Measurements from ENCODE around the gene THAP4. TPM values are rescaled to one million over a fixed set of nuclear protein-coding genes. Genes with fewer than 3 reads are reported as not detected.

Gene THAP4
- total and polyA plus RNA-seq, 2 of the 4 experiments (the other 2 are of a cell fraction), result 33.9 to 55.1 TPM

- Histone ChIP-seq H3K9ac (ENCODE audit: low read depth, low read length) (no peak overlapping the region), H4K91ac (ENCODE audit: insufficient read depth, low read depth, low read length) (no peak overlapping the region), H2BK120ac (ENCODE audit: low read depth, low read length) (no peak overlapping the region), H3K4ac (ENCODE audit: low read depth, low read length) (no peak overlapping the region), H4K5ac (ENCODE audit: low read depth, low read length) (no peak overlapping the region), H2AK5ac (ENCODE audit: low read depth, low read length) (no peak overlapping the region), H3K23ac (ENCODE audit: low read depth, low read length) (no peak overlapping the region), H3K4me3 (ENCODE audit: insufficient read depth, low read depth, low read length) (no peak overlapping the region), H3K9me1 (ENCODE audit: insufficient read depth, low read length) (no peaks in the 10 kb centered on the region), H3K56ac (ENCODE audit: extremely low read depth, insufficient read depth, low read length) (no peak overlapping the region), H3K18ac (ENCODE audit: low read depth, low read length) (no peak overlapping the region), H2AK9ac (replicated peaks; ENCODE audit: low read depth, low read length, poor library complexity) (no peak overlapping the region), H3K4me2 (ENCODE audit: low read depth, low read length) (no peak overlapping the region), H3K36me3 (ENCODE audit: control insufficient read depth, insufficient read depth, low read length) (peaks cover 58% of the 10 kb centered on the region), H3K27ac (ENCODE audit: insufficient read depth, low read length) (no peak overlapping the region), H4K20me1 (ENCODE audit: insufficient read depth, low read length) (peaks cover 10% of the 10 kb centered on the region; the same call in 1 of the 2 replicates), H3K14ac (replicated peaks; ENCODE audit: low read depth, low read length) (no peak overlapping the region), H4K8ac (ENCODE audit: low read depth in 2 of 2, low read length in 2 of 2) (no peak overlapping the region), H3K27me3 (ENCODE audit: control insufficient read depth, insufficient read depth, low read length) (no peaks in the 10 kb centered on the region), H2AFZ (replicated peaks; ENCODE audit: low read length, poor library complexity) (no peak overlapping the region), H3K79me1 (ENCODE audit: low read depth in 1 of 2, low read length in 2 of 2) (peaks cover 3 to 23% of the 10 kb centered on the region in 2 experiments; a peak in 3 of 4 replicates), H3K9me3 (ENCODE audit: control insufficient read depth, insufficient read depth, low read length) (no peaks in the 10 kb centered on the region), H2BK5ac (ENCODE audit: low read depth, low read length, poor library complexity, severe bottlenecking) (no peak overlapping the region), H3K4me1 (ENCODE audit: control insufficient read depth, insufficient read depth, low read length) (peaks cover 3% of the 10 kb centered on the region; the same call in 1 of the 2 replicates), H2BK15ac (ENCODE audit: low read depth, low read length) (no peak overlapping the region), H2BK20ac (ENCODE audit: low read depth, low read length) (no peak overlapping the region)
- in situ Hi-C loops (cut with MboI; ENCODE audit: low sequenced_read_pairs) (no loop called here), intact Hi-C loops (cut with micrococcal nuclease) (no loop called here), dilution Hi-C loops (cut with HindIII; ENCODE audit: low sequenced_read_pairs, unreplicated experiment) (no loop called here)
- DNase-seq (no peak), ATAC-seq (ENCODE audit: low read depth) (no peak)
- BruUV-seq (replicated peaks), result no TSS peak
- ChIA-PET POLR2A (ENCODE audit: unreplicated experiment) (no interaction called here), CTCF (no interaction called here)
- no peak for TF ChIP-seq CHD1 (IDR thresholded peaks at IDR 0.05; ENCODE audit: low read depth, low read length)
- no peak for TF ChIP-seq MAZ (IDR thresholded peaks at IDR 0.05; ENCODE audit: borderline replicate concordance, low read depth, low read length)
- TF ChIP-seq CTCF (conservative IDR thresholded peaks at IDR 0.05; ENCODE audit: low read depth, low read length), result no peak
- TF ChIP-seq RFX5 (IDR thresholded peaks at IDR 0.05; ENCODE audit: low read depth, low read length), result no peak
- TF ChIP-seq CEBPB (IDR thresholded peaks at IDR 0.05; ENCODE audit: low read depth, low read length), result no peak
- TF ChIP-seq RCOR1 (IDR thresholded peaks at IDR 0.05; ENCODE audit: insufficient replicate concordance, low read length), result no peak
- TF ChIP-seq RAD21 (IDR thresholded peaks at IDR 0.05; ENCODE audit: low read length), result no peak
- no peak for TF ChIP-seq NFE2L2 (IDR thresholded peaks at IDR 0.05; ENCODE audit: low read depth, low read length)
- TF ChIP-seq BHLHE40 (IDR thresholded peaks at IDR 0.05; ENCODE audit: low read depth, low read length), result no peak
- no peak for TF ChIP-seq MXI1 (IDR thresholded peaks at IDR 0.05; ENCODE audit: borderline replicate concordance, low read depth, low read length)
- no peak for TF ChIP-seq SMC3 (IDR thresholded peaks at IDR 0.05; ENCODE audit: low read depth, low read length)
- 94% methylated on average over 9 of the region's 17 CpGs; no CpG with 5 or more reads in 1 of the 2 experiments for WGBS, 2 experiments (ENCODE audit: extremely low coverage in 2 of 2, insufficient read length in 1 of 2)
Observed at GRCh38 chr2:241675885-241676284, 38.9 kb upstream of the THAP4 start.
